Measurements from ENCODE around the gene C16orf89.

GRCh38 chr16:5011637-5012036 is 54.1 kb downstream of the C16orf89 start:
- TF ChIP-seq CTCF (conservative IDR thresholded peaks at IDR 0.05; ENCODE audit: low read depth, low read length) (no peak), EZH2 (IDR thresholded peaks at IDR 0.05; ENCODE audit: low read length, unreplicated experiment) (no peak)
